AG20443 (cell line): ENCODE data around the gene HEXB.
"Not testable (repeated sequence)": the region's sequence is repeated elsewhere in the genome, so short reads cannot be mapped to it uniquely, and the experiment has no call there.

ENCODE experiments used
- DNase-seq: peaks from one replicate; pipeline ENCODE4 v3.0.0; 2012; ENCODE audit warnings: low spot score, mixed read lengths

Gene HEXB

DNA sequence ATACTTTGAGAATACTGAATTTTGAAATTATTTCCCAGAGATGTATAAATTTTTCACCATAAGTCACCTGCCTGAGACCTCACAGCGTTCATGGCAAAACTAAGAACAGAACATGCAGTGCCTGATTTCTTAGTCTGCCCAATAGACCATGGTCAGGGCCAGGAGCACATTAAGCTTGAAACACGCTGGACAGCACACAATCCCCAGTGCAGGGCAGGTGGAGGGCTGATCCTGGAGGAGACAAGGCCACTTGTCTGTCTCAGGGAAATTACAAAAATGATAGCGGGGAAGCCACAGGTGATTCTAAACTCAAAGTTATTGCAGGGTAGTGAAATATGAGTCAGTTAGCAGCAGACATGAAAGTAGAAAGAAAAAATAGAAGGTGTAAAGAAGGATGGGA, 25.9 kb upstream of the HEXB start:
- DNase-seq, result no peak

DNA sequence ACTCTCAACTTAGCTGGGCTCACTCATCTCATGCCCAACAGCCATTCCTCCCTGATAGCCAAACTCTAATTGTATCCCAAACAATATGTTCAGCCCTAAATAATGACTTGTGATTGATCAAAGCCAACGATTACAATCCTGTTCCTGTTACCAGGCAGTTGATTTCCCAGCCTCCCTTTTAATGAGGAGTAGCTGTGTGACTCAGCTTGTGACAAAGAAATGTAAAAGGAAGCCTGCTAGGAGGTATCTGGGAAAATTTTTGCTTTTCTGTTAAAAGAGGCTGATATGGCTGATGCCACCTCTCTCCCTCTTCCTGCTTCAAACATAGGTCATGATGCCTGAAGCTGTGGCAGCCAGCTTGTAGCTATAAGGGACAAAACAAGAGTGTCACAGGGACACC, 24.9 kb upstream of the HEXB start:
- DNase-seq, result peak; percentile 21

DNA sequence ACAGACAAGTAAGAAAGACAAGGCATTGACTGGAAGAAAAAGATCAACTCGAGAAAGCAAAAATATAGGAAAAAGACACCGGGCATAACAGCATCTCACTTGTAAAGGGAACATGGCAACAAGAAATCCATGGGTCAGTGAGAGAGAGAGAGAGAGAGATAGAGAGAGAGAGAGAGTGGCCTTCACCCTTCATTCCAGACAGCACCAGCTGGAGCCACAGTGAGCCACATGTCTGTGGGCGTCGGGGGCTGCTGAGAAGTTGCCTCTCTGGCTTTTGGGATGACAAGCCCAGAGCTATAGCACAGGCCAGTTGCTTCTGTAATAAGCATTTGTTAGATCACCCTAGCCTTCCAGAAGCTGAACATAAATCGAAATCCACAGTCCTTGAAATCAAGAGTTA, 24.2 kb upstream of the HEXB start:
- no peak for DNase-seq

DNA sequence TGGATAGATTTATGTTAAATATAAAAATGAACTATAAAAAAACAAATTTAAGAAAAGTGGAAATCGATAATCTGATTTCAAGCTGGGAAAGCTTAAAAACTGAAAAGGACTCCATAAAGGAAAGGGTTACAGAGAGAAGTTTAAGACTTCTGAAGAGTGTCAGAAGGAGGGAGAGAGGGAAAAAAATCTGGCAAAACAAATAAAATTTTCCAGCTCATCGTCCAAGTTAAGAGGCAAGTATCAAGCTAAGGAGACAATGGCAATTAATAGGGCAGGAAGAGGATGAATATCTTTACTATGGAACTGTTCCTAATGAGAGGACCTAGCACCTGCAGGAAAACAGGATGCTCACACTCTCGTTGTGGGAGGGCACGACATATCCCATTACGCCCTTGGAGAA, 20.5 kb upstream of the HEXB start:
- no peak for DNase-seq

DNA sequence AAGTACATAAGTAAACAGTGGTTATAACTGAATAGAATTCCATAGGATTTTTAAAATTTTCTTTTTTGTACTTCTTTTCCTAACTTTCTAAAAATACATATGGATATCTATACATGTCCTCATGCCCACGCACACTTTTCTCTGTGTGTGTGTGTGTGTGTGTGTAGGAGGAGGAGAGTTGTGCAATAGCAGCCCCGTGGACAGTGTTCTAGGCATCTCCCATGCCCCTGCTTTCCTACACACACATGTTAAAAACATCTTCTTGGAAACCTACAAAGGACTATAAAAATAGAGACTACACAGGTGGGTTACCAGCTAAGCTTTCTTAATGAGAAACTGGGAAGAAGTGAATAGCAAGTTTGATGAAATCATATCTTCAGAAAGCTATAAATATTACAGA, 19.8 kb upstream of the HEXB start:
- DNase-seq, result no peak

DNA sequence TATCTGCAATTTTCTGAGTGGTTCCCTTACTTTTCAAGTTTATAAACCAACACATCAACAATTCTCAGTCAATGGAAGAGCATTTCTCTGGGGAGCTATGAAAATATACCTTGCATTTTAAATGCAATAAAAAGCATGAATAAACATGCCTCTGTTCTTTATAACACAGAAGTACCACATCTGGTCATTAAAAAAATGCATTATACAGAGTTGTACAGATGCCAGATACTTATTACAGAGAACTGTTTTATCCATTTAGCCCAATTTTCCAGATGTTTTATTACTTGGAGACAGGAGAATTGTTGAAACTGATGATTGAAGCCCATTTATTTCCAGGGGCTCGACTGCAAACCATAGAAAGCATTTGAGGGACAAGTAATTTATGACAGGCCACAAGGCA, 19.2 kb upstream of the HEXB start:
- no peak for DNase-seq

DNA sequence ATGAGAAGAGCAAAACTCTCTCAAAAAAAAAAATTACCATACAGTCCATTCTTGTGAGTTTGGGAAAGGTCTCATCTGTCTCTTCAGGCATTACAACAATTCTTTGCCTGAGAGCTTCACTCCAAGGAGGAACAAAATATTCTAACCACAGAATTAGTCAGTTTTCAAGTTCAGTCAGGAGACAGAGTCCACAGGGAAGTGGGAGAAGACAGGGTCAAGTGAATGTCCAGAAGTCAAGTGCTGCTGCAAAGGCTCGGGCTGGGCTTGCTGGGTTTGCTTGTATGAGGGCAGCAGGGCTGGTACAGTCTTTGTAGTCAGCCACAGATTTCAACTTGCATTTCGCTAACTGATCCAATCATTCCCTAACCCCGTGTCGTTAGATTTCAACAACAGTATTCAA, 17.6 kb upstream of the HEXB start:
- DNase-seq, result peak; percentile 48

DNA sequence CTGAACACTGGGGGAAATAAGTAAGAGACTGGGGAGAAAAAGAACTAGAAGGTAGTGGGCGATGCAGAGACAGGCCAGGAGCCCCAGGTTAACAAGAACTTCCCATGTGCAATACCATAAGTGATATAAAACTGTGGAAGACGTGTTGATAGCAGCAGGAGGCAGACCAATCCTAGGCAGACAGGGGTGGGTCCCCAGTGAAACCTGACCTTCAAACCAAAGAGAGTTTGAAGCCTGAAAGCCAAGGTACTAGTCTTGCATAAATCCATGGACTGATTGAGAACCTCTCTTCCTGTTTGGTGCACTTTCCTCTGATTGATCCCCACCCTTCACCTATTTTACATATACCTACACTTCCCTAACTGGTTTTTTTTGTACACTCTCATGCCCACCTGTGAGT, 15.2 kb upstream of the HEXB start:
- no peak for DNase-seq

DNA sequence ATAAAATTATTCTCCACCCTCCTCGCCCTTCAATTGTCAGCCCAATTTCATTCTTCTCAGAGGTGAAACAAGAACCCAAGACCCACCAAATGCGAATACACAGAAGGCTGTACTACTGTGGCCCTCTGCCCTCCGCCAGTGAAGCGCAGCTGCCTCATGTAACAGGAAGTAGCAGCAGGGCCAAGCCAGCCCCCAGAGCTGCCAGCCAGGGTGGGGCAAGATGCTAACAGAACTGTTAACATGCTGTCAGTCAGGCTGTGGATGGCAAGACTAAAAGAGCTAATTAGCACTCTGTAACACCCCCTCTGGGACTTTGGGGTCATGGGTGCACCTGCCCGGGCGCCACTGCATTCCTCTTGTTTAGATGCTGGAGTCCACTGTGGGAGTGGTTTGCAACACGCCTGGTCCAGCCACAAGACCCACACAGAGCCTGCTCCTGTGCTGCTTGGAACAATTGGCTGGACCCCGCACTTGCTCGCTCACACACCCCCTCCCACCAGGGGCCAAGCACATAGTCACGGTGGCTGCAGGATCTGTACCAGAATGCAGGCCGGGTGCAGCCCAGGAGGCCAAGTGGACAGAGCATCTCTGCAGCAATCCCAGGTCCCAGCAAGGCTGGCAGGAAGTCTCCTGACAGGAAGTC, 14.5 kb upstream of the HEXB start:
- no peak for DNase-seq

DNA sequence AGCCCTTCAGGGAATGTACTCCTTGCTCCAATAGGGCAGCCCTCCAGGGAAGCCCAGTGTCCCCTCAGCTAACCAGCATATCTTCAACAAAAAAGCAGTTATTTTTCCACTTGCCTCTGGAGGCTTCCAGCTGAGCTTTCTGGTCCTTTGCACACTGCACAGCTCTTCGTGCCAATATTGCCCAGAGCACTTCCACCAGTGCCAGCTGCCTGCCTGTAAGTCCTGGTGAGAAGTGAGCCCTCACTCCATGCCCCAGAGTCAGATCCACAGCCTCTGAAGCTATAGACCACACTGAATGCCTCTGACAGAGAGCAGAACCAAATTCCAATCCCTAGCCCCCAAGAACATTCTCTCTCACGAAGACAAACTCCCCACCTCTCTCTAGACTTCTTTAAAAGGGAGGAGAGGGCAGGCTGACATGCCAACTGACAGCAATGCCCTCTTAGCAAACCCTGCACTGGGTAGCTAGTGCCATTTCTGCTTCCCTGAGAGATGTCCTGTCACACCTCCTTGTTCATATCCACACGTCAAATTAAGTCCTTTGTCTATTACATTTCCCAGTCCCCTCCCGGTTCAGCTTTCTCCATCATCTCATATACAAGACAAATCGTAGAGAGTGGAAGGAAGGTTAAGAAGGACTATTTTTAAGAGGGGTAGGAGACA, 12.7 kb upstream of the HEXB start:
- no peak for DNase-seq

DNA sequence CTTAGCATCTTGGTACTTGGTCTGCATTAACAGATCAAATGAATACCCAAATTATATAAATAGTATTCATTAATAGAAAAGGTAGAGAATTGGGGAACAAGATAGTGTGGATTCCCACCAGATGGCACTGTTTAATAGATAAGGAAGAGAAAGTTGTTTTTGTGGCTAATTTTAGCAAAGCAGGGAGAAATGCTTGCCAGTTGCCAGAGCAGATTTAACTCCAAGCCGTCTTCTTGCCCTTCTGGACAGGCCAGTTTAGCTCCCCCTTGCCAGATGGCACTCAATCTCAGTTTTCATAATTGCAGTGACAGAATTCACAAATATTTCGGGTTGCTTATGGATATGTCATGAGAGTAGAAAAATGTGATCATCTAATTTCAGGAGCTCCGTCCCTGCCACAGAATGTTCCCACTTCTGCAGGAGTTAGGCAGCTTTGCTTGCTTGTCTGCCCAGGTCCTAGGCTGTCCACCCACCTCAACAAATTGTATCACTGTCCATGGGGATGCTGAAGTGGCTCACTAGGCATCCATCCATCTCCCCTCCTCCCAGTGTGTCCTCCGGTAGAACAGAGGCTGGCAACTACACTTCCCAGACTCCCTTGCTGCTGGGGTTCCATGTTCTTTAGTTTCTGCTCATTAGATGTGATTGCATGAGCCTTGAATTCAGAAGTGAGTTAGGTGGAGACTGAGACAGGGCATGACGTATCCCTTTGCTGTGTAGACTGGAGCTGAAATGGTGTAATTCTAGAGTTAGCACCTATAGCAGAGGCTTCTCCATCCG, 11.8 kb upstream of the HEXB start:
- DNase-seq, result peak; percentile 43

DNA sequence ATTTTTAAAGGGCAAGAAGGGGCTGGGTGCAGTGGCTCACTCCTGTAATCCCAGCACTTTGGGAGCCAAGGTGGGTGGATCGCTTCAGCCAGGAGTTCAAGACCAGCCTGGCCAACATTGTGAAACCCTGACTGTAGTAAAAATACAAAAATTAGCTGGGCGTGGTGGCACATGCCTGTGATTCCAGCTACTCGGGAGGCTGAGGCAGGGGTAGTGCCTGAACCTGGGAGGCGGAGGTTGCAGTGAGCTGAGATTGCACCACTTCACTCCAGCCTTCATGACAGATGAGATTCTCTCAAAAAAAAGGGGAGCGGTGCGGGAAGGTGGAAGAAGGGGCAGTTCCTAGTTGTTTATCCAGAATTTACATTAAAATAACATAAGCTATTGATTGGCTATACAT, 8.6 kb upstream of the HEXB start:
- DNase-seq, result not testable (repeated sequence)

DNA sequence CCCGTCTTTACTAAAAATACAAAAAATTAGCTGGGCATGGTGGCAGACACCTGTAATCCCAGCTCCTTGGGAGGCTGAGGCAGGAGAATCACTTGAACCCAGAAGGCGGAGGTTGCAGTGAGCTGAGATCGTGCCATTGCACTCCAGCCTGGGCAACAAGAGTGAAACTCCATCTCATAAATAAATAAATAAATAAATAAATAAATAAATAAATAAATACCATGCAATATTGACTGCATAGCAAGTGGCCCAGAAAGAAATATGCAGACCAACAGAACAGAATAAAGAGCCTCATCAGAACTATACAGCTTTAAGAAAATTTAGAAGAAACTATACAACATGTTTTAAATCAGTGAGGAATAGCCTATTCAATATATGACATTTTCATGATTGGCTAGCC, 6.9 kb upstream of the HEXB start:
- not testable (repeated sequence) for DNase-seq

DNA sequence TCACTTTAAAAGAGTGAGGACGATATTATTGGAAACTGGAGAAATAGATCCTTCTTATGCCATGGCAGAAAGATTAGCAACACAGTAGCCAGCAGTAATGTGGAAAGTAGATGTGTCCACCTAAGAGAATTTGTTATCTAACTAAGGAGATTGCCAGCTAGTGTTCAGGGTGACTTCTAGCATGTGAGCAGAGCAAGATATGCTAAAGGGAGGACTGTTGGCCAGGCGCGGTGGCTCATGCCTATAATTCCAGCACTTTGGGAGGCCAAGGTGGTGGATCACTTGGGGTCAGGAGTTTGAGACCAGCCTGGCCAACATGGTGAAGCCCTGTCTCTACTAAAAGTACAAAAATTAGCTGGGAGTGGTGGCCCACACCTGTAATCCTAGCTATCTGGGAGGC, 5.7 kb upstream of the HEXB start:
- DNase-seq, result not testable (repeated sequence)

DNA sequence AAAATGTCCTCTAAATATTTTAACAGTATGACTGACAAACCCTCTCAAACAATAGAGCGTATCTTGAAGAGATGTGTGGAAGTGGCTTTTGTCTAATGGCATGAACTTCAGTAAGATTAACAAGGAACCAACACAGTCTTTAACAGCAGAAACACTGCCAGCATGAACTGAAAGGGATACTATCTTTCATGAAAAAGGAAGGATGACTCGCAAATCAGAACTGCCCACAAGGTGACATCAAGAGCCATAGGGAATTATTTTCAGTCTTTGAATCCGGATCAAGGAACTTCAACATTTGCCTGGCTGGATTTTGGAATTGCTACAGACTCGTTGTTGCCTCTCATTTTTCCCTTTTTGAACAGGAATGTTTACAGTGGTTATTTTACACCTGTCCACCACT, 5.1 kb upstream of the HEXB start:
- no peak for DNase-seq

DNA sequence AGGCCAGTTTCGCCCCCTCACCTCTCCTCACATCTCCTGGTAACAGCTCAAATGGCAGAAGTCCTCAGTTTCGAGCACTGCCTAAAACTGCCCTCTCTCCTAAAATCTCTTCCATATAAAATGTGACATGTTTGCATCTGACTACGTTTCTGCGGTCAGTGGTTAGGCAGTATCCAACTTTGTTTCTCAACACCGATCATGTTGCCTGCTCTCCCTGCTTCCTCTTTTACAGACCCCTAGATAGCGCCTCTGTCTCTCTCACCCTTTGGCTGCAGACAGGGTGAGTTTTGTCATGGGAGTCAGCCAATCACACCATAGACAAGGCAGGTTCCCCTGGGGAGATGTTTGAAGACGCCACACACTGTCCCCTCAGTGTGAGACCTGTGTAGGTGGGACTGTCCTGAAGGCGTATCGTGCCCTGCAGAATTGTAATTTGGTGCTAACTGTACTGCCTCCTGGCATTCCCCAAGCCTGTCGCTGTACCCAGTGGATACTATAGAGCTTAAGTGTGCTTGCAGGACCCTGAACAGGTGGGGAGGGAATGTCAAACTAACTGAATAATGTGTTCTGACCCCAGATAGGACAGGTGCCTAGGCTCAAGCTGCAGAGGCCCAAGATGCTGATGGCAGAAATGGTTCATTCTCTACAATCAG, 1.1 kb downstream of the HEXB start:
- peak; percentile 35 for DNase-seq

DNA sequence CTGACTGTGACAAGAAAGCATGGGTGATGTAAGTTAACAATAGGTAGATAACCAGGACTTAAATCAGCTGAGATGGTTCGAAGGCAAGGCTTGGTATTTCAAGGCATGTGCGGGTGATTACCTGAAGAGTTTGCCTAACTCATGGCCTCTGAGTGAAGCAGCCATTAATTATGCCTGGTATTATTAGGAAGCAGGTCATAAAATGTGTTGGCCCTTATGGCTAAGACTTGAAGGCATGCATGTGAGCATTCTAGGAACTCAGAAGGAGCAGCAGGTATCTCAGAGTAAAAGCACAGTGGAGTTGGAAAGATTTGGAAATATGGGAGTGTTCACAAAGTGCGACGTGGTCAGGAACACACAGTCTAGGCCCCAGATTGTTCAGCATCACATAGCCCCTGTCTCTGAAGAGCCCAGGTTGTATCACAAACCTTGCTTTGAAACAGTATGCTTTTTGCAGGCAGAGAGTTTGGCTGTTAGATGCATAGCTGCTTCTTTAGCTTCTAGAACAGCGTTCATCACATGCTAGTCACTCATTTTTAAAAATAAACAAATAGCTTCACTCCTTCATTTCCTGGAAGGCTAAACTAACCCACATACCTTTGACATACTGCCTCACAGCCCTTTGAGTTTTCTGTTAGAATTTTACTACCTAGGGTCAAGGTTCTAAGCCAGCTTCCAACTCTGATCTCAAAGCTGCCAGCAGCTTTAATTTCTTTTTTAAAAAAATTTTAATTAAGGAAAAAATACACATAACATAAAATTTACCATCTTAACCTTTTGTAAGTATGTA, 2.1 kb downstream of the HEXB start:
- no peak for DNase-seq

DNA sequence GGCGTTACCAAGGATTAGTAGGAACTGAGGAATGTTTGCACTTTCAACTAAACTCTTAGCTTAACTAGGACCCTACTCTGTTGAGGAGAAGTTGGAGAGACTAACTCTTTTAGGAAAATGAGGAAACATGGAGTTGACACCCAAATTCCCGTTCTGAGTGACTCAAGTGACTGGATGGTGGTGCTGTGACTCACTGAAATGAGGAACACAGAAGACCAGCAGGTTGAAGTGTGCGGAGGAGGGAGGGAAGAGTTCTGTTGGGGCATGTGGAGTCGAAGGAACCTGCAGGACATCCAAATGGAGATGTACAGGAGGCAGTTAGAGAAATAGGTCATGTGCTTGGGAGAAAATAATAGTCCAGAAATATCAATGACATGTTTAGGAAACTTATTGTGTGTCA, 8.2 kb downstream of the HEXB start:
- no peak for DNase-seq

DNA sequence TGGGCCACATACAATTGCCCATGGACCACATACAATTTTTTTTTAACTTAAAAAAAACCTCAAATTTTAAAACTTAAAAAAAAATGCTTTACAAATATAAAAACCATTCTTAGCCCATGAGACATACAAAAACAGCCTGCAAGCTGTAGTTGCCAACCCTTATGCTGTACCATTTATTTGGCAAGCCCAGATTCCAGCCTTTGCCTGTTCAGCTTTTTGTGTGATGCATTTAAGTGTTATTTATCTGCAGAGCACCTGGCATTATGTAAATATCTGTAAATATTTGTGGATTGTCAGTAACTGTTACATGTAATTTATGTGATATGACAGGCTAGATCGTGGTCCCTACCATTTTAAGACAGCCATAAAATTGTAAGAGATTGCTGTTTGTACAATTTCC, 32.6 kb downstream of the HEXB start:
- DNase-seq, result no peak

DNA sequence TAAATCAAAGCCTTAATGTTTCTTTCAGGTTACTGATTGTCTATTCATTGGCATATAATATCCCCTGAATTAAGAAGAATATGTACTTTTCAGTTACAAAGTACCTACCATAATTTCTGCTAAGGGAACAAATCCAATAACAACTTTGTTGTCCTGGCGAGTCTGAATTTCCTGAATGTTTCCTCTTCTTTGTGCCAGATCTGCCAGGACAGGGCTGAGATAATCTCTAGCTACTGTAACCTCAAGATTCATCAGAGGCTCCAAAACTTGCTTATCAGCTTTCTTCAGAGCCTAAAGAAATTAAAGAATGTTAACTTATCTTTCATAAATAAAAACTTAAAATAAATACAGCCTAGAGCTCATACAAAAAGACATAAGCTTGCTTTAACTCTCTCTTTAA, 37.2 kb downstream of the HEXB start:
- DNase-seq, result no peak

DNA sequence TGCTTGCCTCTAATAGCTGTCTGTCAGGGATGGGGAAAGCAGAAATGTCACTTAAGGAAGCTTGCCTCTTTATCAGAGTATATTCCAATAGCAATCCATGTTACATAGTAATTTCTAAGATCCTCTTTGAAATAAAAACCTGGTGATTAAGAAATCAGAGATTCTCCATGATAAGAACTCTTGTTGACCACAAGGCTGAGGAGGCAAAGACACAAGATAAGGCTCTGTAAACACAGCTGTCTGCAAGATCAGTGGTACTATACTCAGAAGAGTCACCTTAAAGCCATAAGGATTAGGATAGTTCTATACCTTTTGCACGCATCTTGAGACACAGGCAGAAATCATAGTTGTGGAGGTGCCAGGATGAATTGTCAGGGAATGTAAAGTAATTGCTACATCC, 40.3 kb downstream of the HEXB start:
- DNase-seq, result no peak

DNA sequence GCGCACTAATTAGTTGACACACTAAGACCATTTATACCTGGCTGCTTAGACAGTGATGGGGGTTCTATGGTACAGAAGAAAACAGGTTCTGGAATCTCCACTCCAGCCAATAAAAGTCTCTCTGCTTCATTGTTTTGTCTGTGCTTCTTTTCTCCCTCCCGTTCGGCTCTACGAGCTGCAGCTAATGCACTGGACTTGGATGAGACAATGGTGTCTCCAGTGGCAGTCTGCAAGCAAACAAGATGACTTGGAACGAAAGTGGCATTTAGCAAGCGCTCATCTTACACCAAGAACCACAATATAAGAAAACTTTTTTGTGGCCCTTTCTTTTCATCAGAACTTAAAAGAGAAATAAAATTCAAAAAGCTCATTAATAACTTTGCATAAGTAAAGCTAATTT, 51.7 kb downstream of the HEXB start:
- no peak for DNase-seq
